ENCODE results near the gene CREB3.

DNA sequence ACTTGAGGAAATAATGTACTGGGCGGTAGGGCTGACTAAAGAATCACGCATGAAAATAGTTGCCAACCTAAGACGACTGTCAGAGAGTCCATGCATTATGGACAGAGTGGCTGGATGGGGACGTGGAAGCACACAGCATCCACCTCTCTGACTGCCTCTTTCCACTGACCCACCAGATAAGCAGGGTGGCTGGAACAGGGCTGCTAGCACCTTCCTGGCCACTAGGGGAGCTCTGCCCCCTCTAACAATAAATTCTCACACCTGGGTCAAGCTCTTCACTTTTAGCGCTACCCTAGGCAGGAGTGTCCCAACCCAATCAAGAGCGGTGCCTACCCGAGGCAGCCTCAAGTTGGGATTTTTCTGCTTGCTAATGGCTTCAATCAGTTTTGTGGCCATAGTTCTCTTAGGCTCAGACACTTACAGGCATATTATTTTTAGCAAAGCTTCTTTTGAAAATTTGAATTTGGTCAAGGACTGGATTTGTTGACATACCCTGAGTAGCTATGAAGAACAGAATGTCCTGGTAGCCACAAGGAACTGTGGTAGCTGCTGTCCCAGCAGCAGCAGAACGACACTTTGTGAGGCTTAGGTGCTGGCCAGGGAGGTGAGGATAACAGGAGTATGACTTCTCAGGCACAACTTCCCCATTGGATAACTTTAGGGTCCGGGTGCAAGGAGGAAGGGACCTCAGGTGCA lies 35.8 kb upstream of the CREB3 start:
- TF ChIP-seq, protein P1, sequence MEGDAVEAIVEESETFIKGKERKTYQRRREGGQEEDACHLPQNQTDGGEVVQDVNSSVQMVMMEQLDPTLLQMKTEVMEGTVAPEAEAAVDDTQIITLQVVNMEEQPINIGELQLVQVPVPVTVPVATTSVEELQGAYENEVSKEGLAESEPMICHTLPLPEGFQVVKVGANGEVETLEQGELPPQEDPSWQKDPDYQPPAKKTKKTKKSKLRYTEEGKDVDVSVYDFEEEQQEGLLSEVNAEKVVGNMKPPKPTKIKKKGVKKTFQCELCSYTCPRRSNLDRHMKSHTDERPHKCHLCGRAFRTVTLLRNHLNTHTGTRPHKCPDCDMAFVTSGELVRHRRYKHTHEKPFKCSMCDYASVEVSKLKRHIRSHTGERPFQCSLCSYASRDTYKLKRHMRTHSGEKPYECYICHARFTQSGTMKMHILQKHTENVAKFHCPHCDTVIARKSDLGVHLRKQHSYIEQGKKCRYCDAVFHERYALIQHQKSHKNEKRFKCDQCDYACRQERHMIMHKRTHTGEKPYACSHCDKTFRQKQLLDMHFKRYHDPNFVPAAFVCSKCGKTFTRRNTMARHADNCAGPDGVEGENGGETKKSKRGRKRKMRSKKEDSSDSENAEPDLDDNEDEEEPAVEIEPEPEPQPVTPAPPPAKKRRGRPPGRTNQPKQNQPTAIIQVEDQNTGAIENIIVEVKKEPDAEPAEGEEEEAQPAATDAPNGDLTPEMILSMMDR (IDR thresholded peaks at IDR 0.05; ENCODE audit: low read depth, low read length, poor library complexity, severe bottlenecking) = peak; percentile 92
- no peak for TF ChIP-seq EZH2phosphoT487 (IDR thresholded peaks at IDR 0.05; ENCODE audit: borderline replicate concordance, low read length)
